AG08395 (cell line): ENCODE results near the gene LTBP1.

Source experiments
- DNase-seq: peaks from one replicate; pipeline ENCODE4 v3.0.0; 2012; ENCODE audit warnings: mixed read lengths, low spot score

The LTBP1 gene

GRCh38 chr2:33267756-33268155 is 321.0 kb downstream of the LTBP1 start:
- DNase-seq = no peak

DNA sequence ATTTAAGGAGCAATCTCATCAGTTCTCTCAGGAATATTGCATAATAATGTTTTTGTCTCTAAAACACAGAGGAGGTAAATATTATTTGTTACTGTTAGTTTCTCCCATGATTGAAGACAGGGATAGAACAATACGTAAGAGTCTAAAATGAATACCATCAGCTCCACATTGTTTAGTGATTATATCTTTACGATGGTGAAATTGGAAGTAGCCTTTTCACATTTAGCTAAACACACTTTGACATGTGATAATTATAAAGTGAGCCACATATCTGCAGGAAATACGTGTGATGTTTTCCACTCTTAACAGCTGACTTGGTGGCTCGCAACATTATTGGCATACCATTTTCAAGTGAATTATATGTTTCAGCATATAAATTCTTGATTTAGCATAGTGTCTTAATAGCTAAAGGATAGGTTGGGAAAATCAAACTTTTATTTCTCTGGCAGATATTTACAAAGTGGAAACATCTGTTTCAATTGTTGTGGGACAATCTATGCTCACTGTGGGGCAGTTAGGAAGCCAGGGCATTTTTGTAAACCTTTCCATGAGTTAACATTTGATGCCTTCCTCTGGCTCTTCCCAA is 321.6 kb downstream of the LTBP1 start:
- no peak for DNase-seq

GRCh38 chr2:33272001-33272400 is 325.2 kb downstream of the LTBP1 start:
- no peak for DNase-seq

- DNase-seq = no peak
These were observed 326.7 kb downstream of the LTBP1 start for GRCh38 chr2:33273479-33273878.

DNA sequence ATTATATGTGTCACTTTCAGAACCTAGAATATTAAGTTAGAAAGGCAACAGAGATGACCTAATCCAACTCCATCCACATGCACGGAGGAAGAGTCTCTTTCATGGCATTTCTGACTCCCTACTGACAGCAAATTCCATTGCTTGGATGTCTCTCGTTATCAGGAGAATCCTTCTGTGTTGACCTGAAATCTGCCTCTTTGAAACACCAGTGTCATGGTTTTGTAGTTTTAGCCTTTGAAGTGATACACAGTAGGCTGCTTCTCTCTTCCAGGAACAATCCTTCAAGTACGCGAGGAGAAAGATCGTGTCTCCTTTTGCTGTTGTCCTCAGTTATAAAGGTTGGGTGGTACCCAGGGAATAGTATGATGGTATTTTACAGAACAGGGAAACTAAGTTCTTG is 327.8 kb downstream of the LTBP1 start:
- no peak for DNase-seq

- peak; percentile 58 for DNase-seq
These were observed 329.1 kb downstream of the LTBP1 start for GRCh38 chr2:33275689-33276444.

GRCh38 chr2:33277002-33277426 is 330.3 kb downstream of the LTBP1 start:
- DNase-seq = no peak

DNA sequence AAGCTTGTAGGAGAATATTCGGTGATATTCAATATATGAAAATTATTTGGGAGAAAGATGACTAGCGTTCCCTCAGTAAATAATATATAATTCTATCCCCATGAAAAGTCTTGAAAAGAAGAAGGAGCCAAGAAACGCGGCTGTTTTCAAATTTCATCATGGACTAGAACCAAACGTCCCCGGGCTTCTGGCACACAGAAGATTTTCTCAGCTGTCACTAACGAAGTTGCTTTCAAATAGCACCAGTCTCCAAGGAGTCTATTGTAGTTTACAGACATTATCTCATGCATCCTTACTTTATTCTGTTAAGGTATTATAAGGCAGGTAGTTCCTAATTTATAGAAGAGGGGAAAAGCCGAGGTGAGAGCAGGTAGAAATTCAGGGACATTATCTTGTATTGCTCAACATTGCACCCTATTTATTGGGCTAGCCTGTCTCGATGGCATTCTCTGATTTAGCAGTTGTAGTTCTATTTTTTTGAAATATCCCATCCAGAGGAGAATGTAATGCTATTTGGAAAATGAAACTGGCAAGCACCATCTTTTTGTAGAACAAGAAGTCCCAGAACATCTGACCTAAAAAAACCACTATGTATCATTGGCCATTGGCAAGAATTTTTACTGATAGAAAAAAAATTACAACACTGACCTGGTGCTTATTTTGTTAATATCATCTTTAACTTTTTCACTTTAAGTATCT is 331.6 kb downstream of the LTBP1 start:
- DNase-seq = no peak

- DNase-seq = no peak
These were observed 337.5 kb downstream of the LTBP1 start for GRCh38 chr2:33284287-33284686.

DNA sequence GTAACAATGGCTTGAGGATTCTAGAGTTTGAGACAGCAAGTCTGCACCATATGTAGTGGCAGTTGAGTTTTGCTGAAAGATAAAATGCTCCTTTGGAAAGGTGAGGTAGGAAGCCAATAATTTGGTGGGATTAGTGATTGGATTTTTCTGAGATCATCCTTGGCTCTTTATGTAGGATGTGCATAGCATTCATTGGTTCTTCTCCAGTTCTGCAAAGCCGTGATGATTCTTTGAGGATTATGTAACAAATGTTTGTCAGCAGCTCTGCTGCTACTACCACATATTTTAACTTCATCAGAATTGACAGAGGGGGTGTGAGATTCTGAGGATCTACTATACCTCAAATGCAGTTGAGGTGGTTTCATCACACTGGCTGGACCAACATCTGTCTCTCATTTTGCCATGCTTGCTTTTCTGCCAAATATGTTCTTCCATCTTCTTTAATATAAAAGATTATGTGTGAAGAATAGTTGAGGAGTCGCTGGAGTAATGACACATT is 340.8 kb downstream of the LTBP1 start:
- DNase-seq = no peak

DNA sequence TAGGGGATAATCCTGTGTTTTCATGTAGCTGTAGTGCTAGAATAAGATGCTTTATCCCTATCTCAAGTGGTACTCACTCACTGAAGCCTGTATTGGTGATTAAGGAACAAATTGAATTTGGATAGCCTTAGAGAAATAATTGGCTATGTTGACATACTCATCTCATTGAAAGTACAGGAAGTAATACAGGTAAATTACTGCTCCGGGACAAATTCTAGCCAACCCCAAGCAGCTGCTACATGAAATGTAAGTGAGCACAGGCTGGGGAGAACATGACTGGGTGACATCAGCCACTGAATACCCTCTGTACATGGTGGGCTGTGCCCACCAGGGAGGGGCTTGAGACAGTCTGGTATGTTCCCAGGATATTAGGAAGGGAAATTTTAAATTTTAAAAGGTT is 341.3 kb downstream of the LTBP1 start:
- DNase-seq = no peak

- no peak for DNase-seq
These were observed 343.2 kb downstream of the LTBP1 start for GRCh38 chr2:33289961-33290360.

DNA sequence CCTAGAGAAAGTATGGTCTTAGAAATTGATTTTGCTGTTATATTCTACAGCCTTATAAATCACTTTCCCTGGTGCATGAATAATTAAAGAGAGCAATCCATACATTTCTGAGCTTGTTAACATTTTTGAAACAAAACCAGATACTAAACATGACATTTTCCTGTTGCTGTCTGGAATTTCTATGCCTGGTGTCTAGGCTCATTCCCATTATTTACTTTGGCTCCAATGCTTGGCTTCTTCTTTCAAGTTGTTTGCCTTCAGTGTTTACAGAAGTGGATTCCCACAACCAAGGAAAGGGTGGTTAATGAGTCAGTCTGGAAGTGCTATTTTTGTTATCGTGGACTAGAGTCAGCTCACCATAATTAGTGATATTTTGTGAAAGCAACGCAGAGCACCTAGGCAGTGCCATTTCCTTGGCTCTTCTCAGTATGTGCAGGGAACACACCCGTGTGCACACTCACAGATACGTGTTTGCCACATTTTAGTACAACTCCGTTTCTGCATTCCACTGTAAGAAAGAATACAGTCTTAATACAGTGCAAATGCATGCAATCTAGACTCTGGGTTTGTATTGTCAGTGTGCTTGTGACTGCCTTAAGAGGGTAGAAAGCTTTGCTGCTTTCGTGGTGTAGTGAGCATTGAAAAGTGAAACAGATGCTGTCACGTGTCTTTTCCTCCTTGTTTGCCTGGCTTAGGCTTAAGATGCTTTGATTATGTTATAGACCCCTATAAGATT is 344.7 kb downstream of the LTBP1 start:
- DNase-seq = peak; percentile 64

GRCh38 chr2:33292063-33292462 is 345.3 kb downstream of the LTBP1 start:
- no peak for DNase-seq

- no peak for DNase-seq
These were observed 346.3 kb downstream of the LTBP1 start for GRCh38 chr2:33292981-33293595.

GRCh38 chr2:33298233-33298632 is 351.5 kb downstream of the LTBP1 start:
- DNase-seq = peak; percentile 50

- DNase-seq = no peak
These were observed 354.6 kb downstream of the LTBP1 start for GRCh38 chr2:33301355-33301754.

GRCh38 chr2:33302348-33302747 is 355.6 kb downstream of the LTBP1 start:
- no peak for DNase-seq

GRCh38 chr2:33304032-33304864 is 357.5 kb downstream of the LTBP1 start:
- DNase-seq = no peak

DNA sequence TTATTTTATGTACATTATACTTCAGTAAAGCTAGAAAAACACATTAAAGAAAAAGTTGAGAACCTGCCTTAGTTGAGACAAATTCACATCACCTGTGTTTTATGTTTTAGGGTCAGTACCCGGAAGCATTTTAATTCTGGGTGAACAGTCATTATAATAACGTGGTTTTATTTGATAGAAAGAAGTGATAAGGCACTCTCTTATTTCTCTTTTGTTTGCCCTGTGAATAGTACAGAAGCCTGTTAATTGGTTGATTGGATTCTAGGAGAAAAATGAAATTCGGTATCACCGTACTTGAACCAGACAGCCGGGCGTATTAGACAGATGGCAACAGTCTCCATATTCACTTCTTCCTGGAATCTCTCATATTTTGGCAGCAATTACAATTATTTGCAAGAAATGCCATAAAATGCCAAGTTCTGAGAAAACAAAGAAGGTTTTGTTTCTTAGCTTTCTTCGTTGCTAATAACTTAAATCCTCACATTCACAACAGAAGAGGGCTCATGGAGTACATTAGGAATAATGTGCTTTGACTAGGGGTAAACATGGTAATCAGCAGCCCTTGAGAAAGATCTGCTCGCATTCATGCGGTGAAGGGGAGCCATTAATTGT is 361.0 kb downstream of the LTBP1 start:
- no peak for DNase-seq

GRCh38 chr2:33312355-33312754 is 365.6 kb downstream of the LTBP1 start:
- DNase-seq = no peak
